ENCODE results near the gene ZNF609.

Gene ZNF609

DNA sequence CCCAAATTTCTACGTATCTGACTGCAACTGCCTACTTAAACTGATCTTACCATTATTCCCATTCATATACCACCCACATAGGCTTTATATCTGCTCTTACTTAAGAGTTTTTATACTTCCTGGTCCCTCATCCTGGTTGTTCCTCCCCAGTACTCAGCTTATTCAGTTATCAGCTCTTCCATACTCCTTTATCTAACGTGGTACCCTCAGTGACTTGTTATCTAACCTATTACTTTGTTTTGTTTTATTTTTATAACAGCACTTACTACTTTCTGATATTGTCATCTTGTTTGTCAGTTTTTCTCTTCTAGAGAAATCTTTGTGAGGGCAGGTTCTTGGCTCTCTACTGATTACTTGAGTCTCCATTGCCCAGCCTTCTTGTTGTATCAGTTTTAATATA, 100.6 kb downstream of the ZNF609 start:
- DNase-seq (ENCODE audit: low read depth) = no peak
- TF ChIP-seq, protein P1, sequence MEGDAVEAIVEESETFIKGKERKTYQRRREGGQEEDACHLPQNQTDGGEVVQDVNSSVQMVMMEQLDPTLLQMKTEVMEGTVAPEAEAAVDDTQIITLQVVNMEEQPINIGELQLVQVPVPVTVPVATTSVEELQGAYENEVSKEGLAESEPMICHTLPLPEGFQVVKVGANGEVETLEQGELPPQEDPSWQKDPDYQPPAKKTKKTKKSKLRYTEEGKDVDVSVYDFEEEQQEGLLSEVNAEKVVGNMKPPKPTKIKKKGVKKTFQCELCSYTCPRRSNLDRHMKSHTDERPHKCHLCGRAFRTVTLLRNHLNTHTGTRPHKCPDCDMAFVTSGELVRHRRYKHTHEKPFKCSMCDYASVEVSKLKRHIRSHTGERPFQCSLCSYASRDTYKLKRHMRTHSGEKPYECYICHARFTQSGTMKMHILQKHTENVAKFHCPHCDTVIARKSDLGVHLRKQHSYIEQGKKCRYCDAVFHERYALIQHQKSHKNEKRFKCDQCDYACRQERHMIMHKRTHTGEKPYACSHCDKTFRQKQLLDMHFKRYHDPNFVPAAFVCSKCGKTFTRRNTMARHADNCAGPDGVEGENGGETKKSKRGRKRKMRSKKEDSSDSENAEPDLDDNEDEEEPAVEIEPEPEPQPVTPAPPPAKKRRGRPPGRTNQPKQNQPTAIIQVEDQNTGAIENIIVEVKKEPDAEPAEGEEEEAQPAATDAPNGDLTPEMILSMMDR (IDR thresholded peaks at IDR 0.05; ENCODE audit: low read length, missing control alignments) = no peak
- H3K4me3 ChIP-seq (replicated peaks; ENCODE audit: low read depth, low read length) = no peak overlapping the region

DNA sequence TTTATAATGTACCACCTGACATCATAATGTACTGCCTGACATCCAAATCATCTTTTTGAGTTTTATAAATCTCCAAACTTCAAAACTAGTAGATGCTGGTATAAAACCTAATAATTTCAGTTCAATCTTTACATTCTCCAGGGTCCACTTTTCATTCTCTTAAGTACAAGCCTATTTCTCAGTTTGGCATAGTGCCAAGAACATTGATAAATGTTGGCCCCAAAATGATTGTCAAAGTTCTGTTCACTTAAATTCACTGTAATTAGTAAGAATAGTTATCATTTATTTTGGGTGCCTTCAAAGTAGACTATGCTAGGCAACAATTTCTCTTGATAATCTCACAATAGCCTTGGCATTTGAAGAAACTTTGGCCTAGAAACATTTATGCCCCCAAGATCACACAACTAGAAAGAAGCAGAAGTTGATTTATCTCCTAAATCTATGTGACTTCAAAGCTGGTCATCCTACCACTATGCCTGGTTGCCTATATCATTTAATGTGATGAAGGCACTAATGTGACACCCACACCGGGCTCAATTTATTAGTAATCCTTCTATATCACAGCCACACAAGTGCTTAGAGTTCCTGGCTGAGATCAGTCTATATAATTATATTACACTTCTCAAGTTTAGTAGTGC, 101.7 kb downstream of the ZNF609 start:
- TF ChIP-seq, protein P1 (IDR thresholded peaks at IDR 0.05; ENCODE audit: low read length, missing control alignments) = no peak
- DNase-seq (ENCODE audit: low read depth) = no peak
- H3K4me3 ChIP-seq (replicated peaks; ENCODE audit: low read depth, low read length) = no peak overlapping the region

DNA sequence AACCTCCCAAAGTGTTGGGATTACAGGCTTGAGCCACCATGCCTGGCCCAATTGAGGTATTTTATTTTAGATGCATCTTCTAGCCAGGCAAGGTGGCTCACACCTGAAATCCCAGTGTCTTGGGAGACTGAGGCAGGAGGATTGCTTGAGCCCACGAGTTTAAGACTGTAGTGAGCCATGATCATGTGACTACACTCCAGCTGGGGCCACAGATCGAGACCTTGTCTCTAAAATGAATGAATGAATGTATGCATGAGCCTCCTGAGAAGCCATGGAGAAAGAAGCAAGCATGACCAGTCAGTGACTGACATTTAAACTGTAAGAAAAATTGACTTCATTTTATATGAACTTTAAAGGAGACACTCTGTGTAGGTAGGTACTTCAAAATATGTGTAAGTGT, 105.7 kb downstream of the ZNF609 start:
- DNase-seq (ENCODE audit: low read depth) = no peak
- TF ChIP-seq, protein P1 (IDR thresholded peaks at IDR 0.05; ENCODE audit: low read length, missing control alignments) = no peak
- no peak overlapping the region for H3K4me3 ChIP-seq (replicated peaks; ENCODE audit: low read depth, low read length)

DNA sequence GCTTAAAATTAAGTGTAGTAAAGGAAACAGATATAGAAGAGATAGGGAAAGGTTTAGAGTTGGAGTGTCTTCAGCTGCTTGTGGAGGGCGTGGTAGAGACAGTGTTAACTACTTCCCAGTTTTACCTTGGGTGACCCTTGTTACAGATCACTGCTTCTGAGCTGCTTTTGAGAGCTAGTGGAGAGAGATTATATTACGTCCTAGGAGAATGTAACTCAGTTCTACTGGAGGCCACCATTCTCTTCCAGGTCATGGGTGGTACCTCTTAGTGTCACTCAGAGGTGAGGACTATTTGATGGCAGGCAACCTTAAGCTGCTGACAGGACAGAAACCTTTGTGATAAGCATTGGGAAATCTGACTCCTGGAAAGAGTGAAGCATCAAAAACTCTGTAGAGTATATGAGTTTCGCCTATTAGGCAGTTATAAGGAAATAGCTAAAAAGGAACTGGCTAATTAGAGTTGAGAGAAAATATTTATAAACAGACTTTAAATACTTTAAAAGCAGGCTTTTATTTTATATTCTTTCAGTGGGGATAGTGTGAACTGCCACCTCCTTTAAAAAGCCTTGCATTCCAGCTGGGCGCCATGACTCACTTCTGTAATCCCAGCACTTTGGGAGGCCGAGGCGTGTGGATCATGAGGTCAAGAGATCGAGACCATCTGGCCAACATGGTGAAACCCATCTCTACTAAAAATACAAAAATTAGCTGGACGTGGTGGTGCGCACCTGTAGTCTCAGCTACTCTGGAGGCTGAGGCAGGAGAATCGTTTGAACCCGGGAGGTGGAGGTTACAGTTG, 106.5 kb downstream of the ZNF609 start:
- H3K4me3 ChIP-seq (replicated peaks; ENCODE audit: low read depth, low read length) = no peak overlapping the region
- TF ChIP-seq, protein P1 (IDR thresholded peaks at IDR 0.05; ENCODE audit: low read length, missing control alignments) = no peak
- no peak for DNase-seq (ENCODE audit: low read depth)

DNA sequence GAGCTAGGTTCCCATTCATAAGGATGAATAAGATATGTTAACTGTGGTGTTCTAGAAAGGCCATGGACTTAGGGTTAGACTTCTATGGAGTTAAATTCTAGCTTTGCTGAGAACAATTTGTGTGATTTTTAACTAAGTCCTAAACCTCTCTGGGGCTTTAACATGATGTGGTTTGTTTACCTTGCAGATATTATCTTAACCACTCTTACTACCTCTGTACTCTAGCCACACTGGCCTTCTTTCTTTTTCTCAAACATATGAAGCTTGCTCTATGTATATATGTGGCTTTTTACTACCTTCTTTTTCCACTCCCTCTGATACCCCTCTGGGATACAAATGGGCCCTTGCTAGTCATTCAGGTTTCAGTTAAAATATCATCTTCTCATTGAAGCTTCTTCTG, 108.4 kb downstream of the ZNF609 start:
- H3K4me3 ChIP-seq (replicated peaks; ENCODE audit: low read depth, low read length) = no peak overlapping the region
- no peak for DNase-seq (ENCODE audit: low read depth)
- TF ChIP-seq, protein P1 (IDR thresholded peaks at IDR 0.05; ENCODE audit: low read length, missing control alignments) = no peak

DNA sequence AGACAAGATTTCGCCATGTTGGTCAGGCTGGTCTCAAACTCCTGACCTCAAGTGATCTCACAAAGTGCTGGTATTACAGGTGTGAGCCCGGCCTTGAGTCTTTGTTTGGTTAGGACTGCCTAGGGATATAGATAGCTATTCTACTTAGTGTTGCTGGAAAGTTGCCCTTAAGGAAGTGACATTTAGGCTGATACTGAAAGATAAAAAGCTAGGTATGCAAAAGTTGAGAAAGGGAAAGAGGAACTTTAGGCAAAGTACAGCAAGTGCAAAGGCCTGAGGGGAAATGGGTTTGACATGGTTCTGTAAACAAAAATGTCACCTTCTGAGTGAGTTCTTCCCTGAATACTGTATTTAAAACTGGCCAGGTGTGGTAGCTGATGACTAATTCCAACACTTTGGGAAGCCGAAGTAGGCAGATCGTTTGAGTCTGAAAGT, 111.5 kb downstream of the ZNF609 start:
- no peak overlapping the region for H3K4me3 ChIP-seq (replicated peaks; ENCODE audit: low read depth, low read length)
- TF ChIP-seq, protein P1 (IDR thresholded peaks at IDR 0.05; ENCODE audit: low read length, missing control alignments) = no peak
- DNase-seq (ENCODE audit: low read depth) = no peak
